PFSK-1 (cell line): Measurements from ENCODE around the gene NPY.

Source experiments
- POLR2AphosphoS5 ChIP-seq: IDR thresholded peaks from 2 replicates; pipeline ENCODE4 v1.6.1; 2012; ENCODE audit warnings: low read depth, mild to moderate bottlenecking, control low read depth, low read length, moderate library complexity
- SIN3A ChIP-seq: IDR thresholded peaks from 2 replicates; pipeline ENCODE4 v1.6.1; 2012; ENCODE audit warnings: mild to moderate bottlenecking, low read length, moderate library complexity, borderline replicate concordance; ENCODE audit not compliant: insufficient read depth
- TF ChIP-seq, protein P1 (sequence below), 2 experiments: IDR thresholded peaks; 2 replicates each; pipeline versions ENCODE4 v1.6.1 to v1.8.0; 2011 to 2012; ENCODE audit warnings: low read depth in 2 of 2, low read length in 2 of 2, control low read depth in 1 of 2, inconsistent platforms in 1 of 2, mild to moderate bottlenecking in 1 of 2, moderate library complexity in 1 of 2; ENCODE audit not compliant: insufficient read depth in 1 of 2

DNA sequence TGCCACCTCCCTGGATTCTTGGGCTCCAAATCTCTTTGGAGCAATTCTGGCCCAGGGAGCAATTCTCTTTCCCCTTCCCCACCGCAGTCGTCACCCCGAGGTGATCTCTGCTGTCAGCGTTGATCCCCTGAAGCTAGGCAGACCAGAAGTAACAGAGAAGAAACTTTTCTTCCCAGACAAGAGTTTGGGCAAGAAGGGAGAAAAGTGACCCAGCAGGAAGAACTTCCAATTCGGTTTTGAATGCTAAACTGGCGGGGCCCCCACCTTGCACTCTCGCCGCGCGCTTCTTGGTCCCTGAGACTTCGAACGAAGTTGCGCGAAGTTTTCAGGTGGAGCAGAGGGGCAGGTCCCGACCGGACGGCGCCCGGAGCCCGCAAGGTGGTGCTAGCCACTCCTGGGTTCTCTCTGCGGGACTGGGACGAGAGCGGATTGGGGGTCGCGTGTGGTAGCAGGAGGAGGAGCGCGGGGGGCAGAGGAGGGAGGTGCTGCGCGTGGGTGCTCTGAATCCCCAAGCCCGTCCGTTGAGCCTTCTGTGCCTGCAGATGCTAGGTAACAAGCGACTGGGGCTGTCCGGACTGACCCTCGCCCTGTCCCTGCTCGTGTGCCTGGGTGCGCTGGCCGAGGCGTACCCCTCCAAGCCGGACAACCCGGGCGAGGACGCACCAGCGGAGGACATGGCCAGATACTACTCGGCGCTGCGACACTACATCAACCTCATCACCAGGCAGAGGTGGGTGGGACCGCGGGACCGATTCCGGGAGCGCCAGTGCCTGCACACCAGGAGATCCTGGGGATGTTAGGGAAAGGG, 913 bp downstream of the NPY start:
- TF ChIP-seq POLR2AphosphoS5 (no peak), SIN3A (no peak)
- TF ChIP-seq, protein P1, sequence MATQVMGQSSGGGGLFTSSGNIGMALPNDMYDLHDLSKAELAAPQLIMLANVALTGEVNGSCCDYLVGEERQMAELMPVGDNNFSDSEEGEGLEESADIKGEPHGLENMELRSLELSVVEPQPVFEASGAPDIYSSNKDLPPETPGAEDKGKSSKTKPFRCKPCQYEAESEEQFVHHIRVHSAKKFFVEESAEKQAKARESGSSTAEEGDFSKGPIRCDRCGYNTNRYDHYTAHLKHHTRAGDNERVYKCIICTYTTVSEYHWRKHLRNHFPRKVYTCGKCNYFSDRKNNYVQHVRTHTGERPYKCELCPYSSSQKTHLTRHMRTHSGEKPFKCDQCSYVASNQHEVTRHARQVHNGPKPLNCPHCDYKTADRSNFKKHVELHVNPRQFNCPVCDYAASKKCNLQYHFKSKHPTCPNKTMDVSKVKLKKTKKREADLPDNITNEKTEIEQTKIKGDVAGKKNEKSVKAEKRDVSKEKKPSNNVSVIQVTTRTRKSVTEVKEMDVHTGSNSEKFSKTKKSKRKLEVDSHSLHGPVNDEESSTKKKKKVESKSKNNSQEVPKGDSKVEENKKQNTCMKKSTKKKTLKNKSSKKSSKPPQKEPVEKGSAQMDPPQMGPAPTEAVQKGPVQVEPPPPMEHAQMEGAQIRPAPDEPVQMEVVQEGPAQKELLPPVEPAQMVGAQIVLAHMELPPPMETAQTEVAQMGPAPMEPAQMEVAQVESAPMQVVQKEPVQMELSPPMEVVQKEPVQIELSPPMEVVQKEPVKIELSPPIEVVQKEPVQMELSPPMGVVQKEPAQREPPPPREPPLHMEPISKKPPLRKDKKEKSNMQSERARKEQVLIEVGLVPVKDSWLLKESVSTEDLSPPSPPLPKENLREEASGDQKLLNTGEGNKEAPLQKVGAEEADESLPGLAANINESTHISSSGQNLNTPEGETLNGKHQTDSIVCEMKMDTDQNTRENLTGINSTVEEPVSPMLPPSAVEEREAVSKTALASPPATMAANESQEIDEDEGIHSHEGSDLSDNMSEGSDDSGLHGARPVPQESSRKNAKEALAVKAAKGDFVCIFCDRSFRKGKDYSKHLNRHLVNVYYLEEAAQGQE (IDR thresholded peaks at IDR 0.05; ENCODE audit: insufficient read depth in 1 of 2, low read depth in 2 of 2, low read length in 2 of 2): no peak
